ENCODE measurements around the gene ENG. TPM values are rescaled to one million over a fixed set of nuclear protein-coding genes. Genes with fewer than 3 reads are reported as not detected.

The ENG gene
- total and polyA plus RNA-seq, 2 of the 8 experiments (the other 6 are each of a cell fraction or from before 2014, with no cell fraction given) = 1.8 to 4.4 TPM

DNA sequence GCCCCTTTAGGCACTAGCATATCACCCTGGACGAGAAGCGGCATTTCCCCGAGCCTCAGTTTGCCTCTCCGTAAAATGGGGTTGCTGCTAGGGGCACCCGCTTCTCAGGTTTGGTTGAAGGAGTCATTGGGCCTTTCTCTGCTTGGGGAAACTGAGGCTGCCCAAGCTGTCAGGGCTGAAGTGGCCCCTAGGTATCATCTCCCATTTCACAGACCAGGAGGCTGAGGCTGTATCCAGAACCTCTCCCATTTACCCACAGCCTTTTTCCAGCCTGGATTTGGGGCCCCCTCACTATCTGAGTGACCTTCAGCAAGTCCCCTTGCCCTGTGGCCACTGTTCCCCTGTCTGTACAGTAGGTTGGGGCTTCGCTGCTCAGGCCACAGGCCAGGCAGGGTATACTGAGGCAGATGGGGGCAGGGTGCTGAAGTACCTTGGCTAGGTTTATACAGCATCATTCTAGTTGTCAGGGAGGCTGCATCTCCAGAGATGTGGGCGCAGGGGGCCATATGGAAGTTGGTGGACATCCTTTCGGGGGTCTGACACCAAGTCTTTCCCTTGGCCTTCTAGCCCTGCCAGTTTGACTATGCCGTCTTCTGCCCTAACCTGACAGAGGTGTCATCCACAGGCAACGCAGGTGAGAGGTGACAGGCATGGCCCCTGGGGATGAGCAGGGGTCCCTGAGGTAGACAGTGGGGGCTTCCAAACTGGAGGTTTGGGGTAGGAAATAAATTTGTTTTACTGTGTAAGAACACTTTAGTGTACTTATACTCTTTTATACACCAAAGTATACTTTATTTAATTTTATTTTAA is 43.9 kb downstream of the ENG start:
- Histone ChIP-seq H3K56ac (replicated peaks; ENCODE audit: insufficient read length, low read depth, low read length) (no peak overlapping the region), H4K5ac (ENCODE audit: insufficient read length, low read depth, low read length) (no peak overlapping the region), H3K9me3 (ENCODE audit: insufficient read depth in 2 of 2, low read depth in 1 of 2, low read length in 1 of 2) (no peaks in the 10 kb centered on the region), H2AFZ (ENCODE audit: low read length) (no peak overlapping the region), H3K4ac (replicated peaks; ENCODE audit: insufficient read length, low read depth, low read length) (no peak overlapping the region), H3K27ac (ENCODE audit: low read depth, low read length) (no peak overlapping the region), H4K20me1 (replicated peaks in 1 of 2; ENCODE audit: control insufficient read depth in 1 of 2, insufficient read depth in 2 of 2, low read length in 2 of 2) (peaks cover 2 to 22% of the 10 kb centered on the region in 2 experiments), H4K91ac (replicated peaks; ENCODE audit: insufficient read length, low read length) (no peak overlapping the region), H3K79me2 (ENCODE audit: control insufficient read depth in 1 of 2, insufficient read depth in 2 of 2, low read length in 2 of 2) (no peaks in the 10 kb centered on the region), H2BK120ac (replicated peaks; ENCODE audit: low read depth, low read length) (no peak overlapping the region), H2BK15ac (ENCODE audit: low read length) (no peak overlapping the region), H2BK20ac (ENCODE audit: low read length) (no peak overlapping the region), H4K8ac (ENCODE audit: extremely low read depth, insufficient read depth, low read length) (no peak overlapping the region), H3K9ac (replicated peaks in 1 of 4; ENCODE audit: extremely low read depth in 1 of 4, low read depth in 3 of 4, low read length in 3 of 4) (no peak overlapping the region; a peak in 1 of 7 replicates), H3K4me3 (ENCODE audit: extremely low read depth in 1 of 4, insufficient read depth in 2 of 4, low read depth in 3 of 4, low read length in 4 of 4) (no peak overlapping the region), H3K23me2 (ENCODE audit: low read depth, low read length) (peaks cover 2% of the 10 kb centered on the region; the same call in 1 of the 2 replicates), H3K36me3 (ENCODE audit: control insufficient read depth in 2 of 4, insufficient read depth in 4 of 4, low read length in 3 of 4) (peaks cover 15 to 30% (median 26%) of the 10 kb centered on the region in 4 experiments; a peak in 7 of 8 replicates), H3K4me2 (ENCODE audit: insufficient read depth in 1 of 2, low read depth in 2 of 2, low read length in 2 of 2) (peak overlapping the region; percentile 33 to 71; a peak in 2 of 4 replicates), H3K23ac (ENCODE audit: insufficient read length) (no peak overlapping the region), H3K18ac (ENCODE audit: extremely low read depth, low read length) (no peak overlapping the region), H3K4me1 (replicated peaks in 1 of 4; ENCODE audit: control insufficient read depth in 3 of 4, insufficient read depth in 4 of 4, low read length in 3 of 4) (peaks cover 0 to 8% (median 6%) of the 10 kb centered on the region in 4 experiments; a peak in 5 of 7 replicates), H3K27me3 (replicated peaks in 1 of 4; ENCODE audit: control insufficient read depth in 3 of 4, extremely low read depth in 1 of 4, insufficient read depth in 3 of 4, low read length in 3 of 4) (no peaks in the 10 kb centered on the region), H3K79me1 (ENCODE audit: low read depth, low read length) (0 out of 2 replicates have a peak, but pooled peaks cover 2% of the 10 kb centered on the region), H2BK12ac (ENCODE audit: low read depth, low read length) (no peak overlapping the region), H2AK5ac (ENCODE audit: low read depth, low read length) (no peak overlapping the region), H2BK5ac (ENCODE audit: low read depth, low read length) (no peak overlapping the region), H3K14ac (ENCODE audit: insufficient read length) (no peak overlapping the region)
- ChIA-PET POLR2A (ENCODE audit: partially characterized antibody) (interaction anchor here (1.0 to 1.6 kb wide), 5 partner anchors 11 to 21 kb away, joined by 3 to 9 read pairs (median 5); no protein-coding TSS in a partner anchor), CTCF (ENCODE audit: partially characterized antibody) (interaction anchor here (0.9 to 4.5 kb wide), 4 partner anchors 14 to 66 kb away, joined by 4 to 19 read pairs (median 12); no protein-coding TSS in a partner anchor)
- TF ChIP-seq SIRT6 (IDR thresholded peaks at IDR 0.05; ENCODE audit: low read length) (no peak), CREB1 (IDR thresholded peaks at IDR 0.05) (no peak), NRF1 (IDR thresholded peaks at IDR 0.05; ENCODE audit: low read depth, low read length) (no peak), KDM1A (IDR thresholded peaks at IDR 0.05; ENCODE audit: borderline replicate concordance, low read length) (peak; percentile 89), CBX5 (IDR thresholded peaks at IDR 0.05; ENCODE audit: low read depth, low read length) (no peak), NANOG (IDR thresholded peaks at IDR 0.05; ENCODE audit: insufficient read depth, low read depth, low read length, poor library complexity, severe bottlenecking) (no peak), POLR2A (IDR thresholded peaks at IDR 0.05; ENCODE audit: control extremely low read depth in 1 of 2, low read depth in 2 of 2, low read length in 2 of 2) (no peak), BRCA1 (IDR thresholded peaks at IDR 0.05; ENCODE audit: low read depth, low read length) (no peak)
- DNase-seq (ENCODE audit: low read depth in 1 of 2, low spot score in 2 of 2) (no peak), FAIRE-seq (no peak)
- 92% methylated on average over 10 of the region's 10 CpGs; no CpG with 5 or more reads in 1 of the 2 experiments for WGBS, 2 experiments (ENCODE audit: extremely low coverage in 1 of 2, insufficient coverage in 1 of 2, insufficient read length in 1 of 2, insufficient replicate concordance in 2 of 2, low coverage in 1 of 2, low lambda C conversion rate in 2 of 2, missing lambda C conversion rate in 1 of 2)
